Natural killer cell (primary cell): ENCODE data around the gene PLXNA4. TPM values are rescaled to one million over a fixed set of nuclear protein-coding genes. Genes with fewer than 3 reads are reported as not detected.

ENCODE experiments used
- ATAC-seq, 3 donors: fragments of 150-1000 bp in 2 of 3; fragments of 200-7000 bp in 1 of 3; cut with Tn5 transposase; 1 replicate in 1 of 3; 2 replicates in 2 of 3; pipeline ENCODE4 v1.10.0; 2021; ENCODE audit warnings: mild to moderate bottlenecking in 2 of 3, moderate library complexity in 2 of 3
- DNase-seq, 2 donors: peaks; one replicate each; pipeline versions ENCODE4 v3.0.0 to v3.0.0-alpha.2; 2013 to 2021; ENCODE audit warnings: mixed read lengths in 1 of 2
- H3K27ac ChIP-seq: one replicate; pipeline ENCODE4 v1.5.1; 2013; ENCODE audit warnings: mild to moderate bottlenecking, low read length
- H3K27me3 ChIP-seq: one replicate; pipeline ENCODE4 v1.6.1; 2013; ENCODE audit warnings: low read length; ENCODE audit not compliant: control insufficient read depth, insufficient read depth
- H3K36me3 ChIP-seq: one replicate; pipeline ENCODE4 v1.6.1; 2013; ENCODE audit warnings: low read length; ENCODE audit not compliant: control insufficient read depth, insufficient read depth
- H3K4me1 ChIP-seq: one replicate; pipeline ENCODE4 v1.6.1; 2013; ENCODE audit warnings: low read length; ENCODE audit not compliant: control insufficient read depth, insufficient read depth
- H3K4me3 ChIP-seq: one replicate; pipeline ENCODE4 v1.5.1; 2013; ENCODE audit warnings: low read length
- H3K9me3 ChIP-seq: one replicate; pipeline ENCODE4 v1.6.1; 2013; ENCODE audit warnings: low read length; ENCODE audit not compliant: control insufficient read depth, insufficient read depth
- H3K27ac Mint-ChIP-seq, 2 donors: one replicate each; pipeline ENCODE4 v1.8.0; 2022; ENCODE audit warnings: mild to moderate bottlenecking in 2 of 2, mixed read lengths in 2 of 2, moderate library complexity in 1 of 2
- H3K27me3 Mint-ChIP-seq, 2 donors: one replicate each; pipeline ENCODE4 v1.8.0; 2022; ENCODE audit warnings: low read depth in 2 of 2, mixed read lengths in 2 of 2
- H3K36me3 Mint-ChIP-seq: one replicate; pipeline ENCODE4 v1.8.0; 2022; ENCODE audit warnings: mixed read lengths
- H3K4me1 Mint-ChIP-seq, 2 donors: one replicate each; pipeline ENCODE4 v1.8.0; 2022; ENCODE audit warnings: mixed read lengths in 2 of 2
- H3K4me3 Mint-ChIP-seq: one replicate; pipeline ENCODE4 v1.8.0; 2022; ENCODE audit warnings: mild to moderate bottlenecking, moderate library complexity, mixed read lengths
- H3K9me3 Mint-ChIP-seq, 2 donors: one replicate each; pipeline ENCODE4 v1.8.0; 2022; ENCODE audit warnings: mixed read lengths in 2 of 2
- CTCF ChIP-seq: fragments of 200-600 bp; IDR thresholded peaks from one replicate; pipeline ENCODE4 v1.8.0; 2022; ENCODE audit warnings: antibody characterized with exemption
- WGBS: methylation state at CpG from one replicate; pipeline ENCODE4 v1.1.7; 2013; ENCODE audit warnings: missing lambda C conversion rate; ENCODE audit not compliant: insufficient coverage; 5-methylcytosine and 5-hydroxymethylcytosine counted together
- intact Hi-C: fragments of 100-400 bp; cut with micrococcal nuclease; formaldehyde crosslinking; loops from one replicate; pipeline ENCODE4 v1.14.2; 2022
- total RNA-seq, 4 donors: library from RNA; stranded (reverse); fragments of 120-200 nt in 1 of 4; gene quantifications; one replicate each; pipeline versions ENCODE4 v1.2.3 to v1.2.4, GENCODE V29; 2013 to 2022

PLXNA4 gene
- total RNA-seq, 3 donors from 2014 or later (not counting 1 experiment from before 2014, with no cell fraction given), result 5.1 to 15.3 (median 10.9) TPM

GRCh38 chr7:132152131-132152889 is 424.0 kb downstream of the PLXNA4 start:
- 79% methylated on average over 7 of the region's 7 CpGs for WGBS
- DNase-seq, result no peak
- intact Hi-C loops, result no loop called here
- peaks cover 0 to 6% of the 10 kb centered on the region in 2 donors for H3K27me3 Mint-ChIP-seq
- no peak for ATAC-seq
- no peaks in the 10 kb centered on the region for H3K36me3 ChIP-seq
- H3K4me1 ChIP-seq, result no peaks in the 10 kb centered on the region
- no peak overlapping the region for H3K4me3 Mint-ChIP-seq
- H3K4me1 Mint-ChIP-seq, result no peaks in the 10 kb centered on the region
- H3K36me3 Mint-ChIP-seq, result no peaks in the 10 kb centered on the region
- no peak overlapping the region for H3K27ac ChIP-seq
- no peaks in the 10 kb centered on the region for H3K9me3 ChIP-seq
- no peak overlapping the region for H3K27ac Mint-ChIP-seq
- H3K9me3 Mint-ChIP-seq, result no peaks in the 10 kb centered on the region
- H3K27me3 ChIP-seq, result no peaks in the 10 kb centered on the region
- no peak overlapping the region for H3K4me3 ChIP-seq
- no peak for TF ChIP-seq CTCF

- Mint-ChIP-seq H3K27me3 (peaks cover 0 to 3% of the 10 kb centered on the region in 2 donors), H3K27ac (no peak overlapping the region), H3K4me1 (no peaks in the 10 kb centered on the region), H3K4me3 (no peak overlapping the region), H3K9me3 (no peaks in the 10 kb centered on the region), H3K36me3 (no peaks in the 10 kb centered on the region)
- H3K36me3 ChIP-seq, result no peaks in the 10 kb centered on the region
- no peak overlapping the region for H3K27ac ChIP-seq
- WGBS, result 92% methylated on average over 2 of the region's 2 CpGs
- H3K4me1 ChIP-seq, result no peaks in the 10 kb centered on the region
- no peak for TF ChIP-seq CTCF
- ATAC-seq, result no peak
- DNase-seq, result no peak
- H3K27me3 ChIP-seq, result no peaks in the 10 kb centered on the region
- H3K4me3 ChIP-seq, result no peak overlapping the region
- no peaks in the 10 kb centered on the region for H3K9me3 ChIP-seq
- intact Hi-C loops, result no loop called here
Measured at GRCh38 chr7:132150711-132151110, 425.6 kb downstream of the PLXNA4 start.

- ATAC-seq (no peak), DNase-seq (no peak)
- intact Hi-C loops, result no loop called here
- Histone ChIP-seq H3K27me3 (no peaks in the 10 kb centered on the region), H3K36me3 (no peaks in the 10 kb centered on the region), H3K4me1 (no peaks in the 10 kb centered on the region), H3K4me3 (no peak overlapping the region), H3K27ac (no peak overlapping the region), H3K9me3 (no peaks in the 10 kb centered on the region)
- Mint-ChIP-seq H3K27ac (no peak overlapping the region), H3K27me3 (peaks cover 0 to 3% of the 10 kb centered on the region in 2 donors), H3K36me3 (no peaks in the 10 kb centered on the region), H3K4me3 (no peak overlapping the region), H3K4me1 (no peaks in the 10 kb centered on the region), H3K9me3 (no peaks in the 10 kb centered on the region)
- 75% methylated on average over 8 of the region's 8 CpGs for WGBS
- TF ChIP-seq CTCF, result no peak
Measured at GRCh38 chr7:132149436-132150304, 426.6 kb downstream of the PLXNA4 start.
